Measurements from ENCODE around the gene LMCD1.

LMCD1 gene

GRCh38 chr3:8597219-8597853, 95.7 kb downstream of the LMCD1 start:
- Histone ChIP-seq H3K9me3 (ENCODE audit: control insufficient read depth, low read length) (no peaks in the 10 kb centered on the region), H3K27ac (no peak overlapping the region), H3K79me2 (no peaks in the 10 kb centered on the region), H3K4me1 (no peaks in the 10 kb centered on the region), H3K36me3 (ENCODE audit: control insufficient read depth, insufficient read depth, low read length) (no peaks in the 10 kb centered on the region), H3K4me3 (ENCODE audit: low read depth, low read length) (no peak overlapping the region), H3K9ac (no peak overlapping the region), H2AFZ (no peak overlapping the region), H3K4me2 (ENCODE audit: low read length) (no peak overlapping the region), H3K27me3 (ENCODE audit: control insufficient read depth, insufficient read depth, low read length) (no peaks in the 10 kb centered on the region)
- no peak for TF ChIP-seq CTCF (IDR thresholded peaks at IDR 0.05)

GRCh38 chr3:8599146-8599545, 97.5 kb downstream of the LMCD1 start:
- Histone ChIP-seq H3K36me3 (ENCODE audit: control insufficient read depth, insufficient read depth, low read length) (no peaks in the 10 kb centered on the region), H3K9ac (no peak overlapping the region), H3K27ac (no peak overlapping the region), H3K27me3 (ENCODE audit: control insufficient read depth, insufficient read depth, low read length) (no peaks in the 10 kb centered on the region), H3K79me2 (no peaks in the 10 kb centered on the region), H2AFZ (no peak overlapping the region), H3K9me3 (ENCODE audit: control insufficient read depth, low read length) (no peaks in the 10 kb centered on the region), H3K4me3 (ENCODE audit: low read depth, low read length) (no peak overlapping the region), H3K4me1 (no peaks in the 10 kb centered on the region), H3K4me2 (ENCODE audit: low read length) (no peak overlapping the region)
- no peak for TF ChIP-seq CTCF (IDR thresholded peaks at IDR 0.05)

- H3K9ac ChIP-seq, result no peak overlapping the region
- no peak overlapping the region for H3K4me3 ChIP-seq (ENCODE audit: low read depth, low read length)
- H3K36me3 ChIP-seq (ENCODE audit: control insufficient read depth, insufficient read depth, low read length), result no peaks in the 10 kb centered on the region
- no peaks in the 10 kb centered on the region for H3K9me3 ChIP-seq (ENCODE audit: control insufficient read depth, low read length)
- no peak overlapping the region for H3K4me2 ChIP-seq (ENCODE audit: low read length)
- no peaks in the 10 kb centered on the region for H3K27me3 ChIP-seq (ENCODE audit: control insufficient read depth, insufficient read depth, low read length)
- no peaks in the 10 kb centered on the region for H3K4me1 ChIP-seq
- no peaks in the 10 kb centered on the region for H3K79me2 ChIP-seq
- H3K27ac ChIP-seq, result no peak overlapping the region
- H2AFZ ChIP-seq, result no peak overlapping the region
- no peak for TF ChIP-seq CTCF (IDR thresholded peaks at IDR 0.05)
These were observed 98.8 kb downstream of the LMCD1 start for GRCh38 chr3:8600457-8600856.

- no peaks in the 10 kb centered on the region for H3K9me3 ChIP-seq (ENCODE audit: control insufficient read depth, low read length)
- H3K4me3 ChIP-seq (ENCODE audit: low read depth, low read length), result no peak overlapping the region
- H3K79me2 ChIP-seq, result no peaks in the 10 kb centered on the region
- no peaks in the 10 kb centered on the region for H3K27me3 ChIP-seq (ENCODE audit: control insufficient read depth, insufficient read depth, low read length)
- no peak overlapping the region for H2AFZ ChIP-seq
- no peak overlapping the region for H3K27ac ChIP-seq
- no peak overlapping the region for H3K9ac ChIP-seq
- H3K36me3 ChIP-seq (ENCODE audit: control insufficient read depth, insufficient read depth, low read length), result no peaks in the 10 kb centered on the region
- H3K4me1 ChIP-seq, result no peaks in the 10 kb centered on the region
- H3K4me2 ChIP-seq (ENCODE audit: low read length), result no peak overlapping the region
- TF ChIP-seq CTCF (IDR thresholded peaks at IDR 0.05), result no peak
These were observed 101.6 kb downstream of the LMCD1 start for GRCh38 chr3:8603115-8603710.

- no peak for TF ChIP-seq CTCF (IDR thresholded peaks at IDR 0.05)
These were observed 102.4 kb downstream of the LMCD1 start for GRCh38 chr3:8604006-8604405.

More at GRCh38 chr3:8604006-8604405, 102.4 kb downstream of the LMCD1 start:
- Histone ChIP-seq H2AFZ (no peak overlapping the region), H3K4me3 (ENCODE audit: low read depth, low read length) (no peak overlapping the region), H3K27me3 (ENCODE audit: control insufficient read depth, insufficient read depth, low read length) (no peaks in the 10 kb centered on the region), H3K9ac (no peak overlapping the region), H3K79me2 (no peaks in the 10 kb centered on the region), H3K9me3 (ENCODE audit: control insufficient read depth, low read length) (no peaks in the 10 kb centered on the region), H3K4me2 (ENCODE audit: low read length) (no peak overlapping the region), H3K27ac (no peak overlapping the region), H3K4me1 (no peaks in the 10 kb centered on the region), H3K36me3 (ENCODE audit: control insufficient read depth, insufficient read depth, low read length) (no peaks in the 10 kb centered on the region)
